ENCODE data around the gene TTLL10.

- TF ChIP-seq, protein P1, sequence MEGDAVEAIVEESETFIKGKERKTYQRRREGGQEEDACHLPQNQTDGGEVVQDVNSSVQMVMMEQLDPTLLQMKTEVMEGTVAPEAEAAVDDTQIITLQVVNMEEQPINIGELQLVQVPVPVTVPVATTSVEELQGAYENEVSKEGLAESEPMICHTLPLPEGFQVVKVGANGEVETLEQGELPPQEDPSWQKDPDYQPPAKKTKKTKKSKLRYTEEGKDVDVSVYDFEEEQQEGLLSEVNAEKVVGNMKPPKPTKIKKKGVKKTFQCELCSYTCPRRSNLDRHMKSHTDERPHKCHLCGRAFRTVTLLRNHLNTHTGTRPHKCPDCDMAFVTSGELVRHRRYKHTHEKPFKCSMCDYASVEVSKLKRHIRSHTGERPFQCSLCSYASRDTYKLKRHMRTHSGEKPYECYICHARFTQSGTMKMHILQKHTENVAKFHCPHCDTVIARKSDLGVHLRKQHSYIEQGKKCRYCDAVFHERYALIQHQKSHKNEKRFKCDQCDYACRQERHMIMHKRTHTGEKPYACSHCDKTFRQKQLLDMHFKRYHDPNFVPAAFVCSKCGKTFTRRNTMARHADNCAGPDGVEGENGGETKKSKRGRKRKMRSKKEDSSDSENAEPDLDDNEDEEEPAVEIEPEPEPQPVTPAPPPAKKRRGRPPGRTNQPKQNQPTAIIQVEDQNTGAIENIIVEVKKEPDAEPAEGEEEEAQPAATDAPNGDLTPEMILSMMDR (IDR thresholded peaks at IDR 0.05) = no peak
- no peak for TF ChIP-seq POLR2A (IDR thresholded peaks at IDR 0.05)
These were observed 31.5 kb downstream of the TTLL10 start for GRCh38 chr1:1204998-1205768.
